Activated naive CD4-positive, alpha-beta T cell treated with anti-CD3 and anti-CD28 coated beads, Interleukin-2, amount 10 ng/mL, durations not matched to agents 7 days and 5 days (primary cell): Measurements from ENCODE around the gene RPL10A.

Experiments used
- CTCF ChIA-PET: fragments of 350-600 bp; sonication (Branson Sonifier 250); formaldehyde crosslinking; loops from one replicate; lab custom pipeline; 2021; ENCODE audit warnings: antibody characterized with exemption; lab: Charles Lee
- DNase-seq: peaks from one replicate; pipeline ENCODE4 v3.0.0-alpha.2; 2020
- H3K27ac Mint-ChIP-seq: one replicate; pipeline ENCODE4 v1.8.0; 2021; ENCODE audit warnings: mild to moderate bottlenecking, moderate library complexity, mixed read lengths
- H3K27me3 Mint-ChIP-seq: one replicate; pipeline ENCODE4 v1.8.0; 2021; ENCODE audit warnings: mild to moderate bottlenecking, mixed read lengths
- H3K36me3 Mint-ChIP-seq: one replicate; pipeline ENCODE4 v1.8.0; 2021; ENCODE audit warnings: mixed read lengths
- H3K4me1 Mint-ChIP-seq: one replicate; pipeline ENCODE4 v1.8.0; 2021; ENCODE audit warnings: mixed read lengths
- H3K4me3 Mint-ChIP-seq: one replicate; pipeline ENCODE4 v1.8.0; 2021; ENCODE audit warnings: mild to moderate bottlenecking, moderate library complexity, mixed read lengths
- H3K9me3 Mint-ChIP-seq: one replicate; pipeline ENCODE4 v1.8.0; 2021; ENCODE audit warnings: mixed read lengths

The RPL10A gene

GRCh38 chr6:35483893-35484645 lies 15.9 kb downstream of the RPL10A start:
- Mint-ChIP-seq H3K4me1 (peaks cover 7% of the 10 kb centered on the region), H3K4me3 (no peak overlapping the region), H3K36me3 (no peaks in the 10 kb centered on the region), H3K27ac (no peak overlapping the region), H3K9me3 (no peaks in the 10 kb centered on the region), H3K27me3 (peaks cover 36% of the 10 kb centered on the region)
- DNase-seq = no peak
- CTCF ChIA-PET = no interaction called here

GRCh38 chr6:35484921-35485392 lies 16.8 kb downstream of the RPL10A start:
- DNase-seq = no peak
- H3K4me1 Mint-ChIP-seq = peaks cover 7% of the 10 kb centered on the region
- H3K27me3 Mint-ChIP-seq = peaks cover 33% of the 10 kb centered on the region
- H3K4me3 Mint-ChIP-seq = no peak overlapping the region
- H3K9me3 Mint-ChIP-seq = no peaks in the 10 kb centered on the region
- H3K27ac Mint-ChIP-seq = no peak overlapping the region
- no peaks in the 10 kb centered on the region for H3K36me3 Mint-ChIP-seq
- CTCF ChIA-PET = interaction anchor here (0.7 kb wide), 1 partner anchor 36 kb away, joined by 3 read pairs; no protein-coding TSS in a partner anchor

- DNase-seq = no peak
- H3K9me3 Mint-ChIP-seq = no peaks in the 10 kb centered on the region
- no peak overlapping the region for H3K4me3 Mint-ChIP-seq
- H3K4me1 Mint-ChIP-seq = peaks cover 7% of the 10 kb centered on the region
- no peak overlapping the region for H3K27ac Mint-ChIP-seq
- no peaks in the 10 kb centered on the region for H3K36me3 Mint-ChIP-seq
- CTCF ChIA-PET = interaction anchor here (0.7 kb wide), 1 partner anchor 36 kb away, joined by 3 read pairs; no protein-coding TSS in a partner anchor
- peaks cover 32% of the 10 kb centered on the region for H3K27me3 Mint-ChIP-seq
Measured at GRCh38 chr6:35485402-35485877, 17.2 kb downstream of the RPL10A start.

GRCh38 chr6:35486005-35486925 lies 18.1 kb downstream of the RPL10A start:
- H3K27me3 Mint-ChIP-seq = peaks cover 34% of the 10 kb centered on the region
- H3K4me1 Mint-ChIP-seq = peaks cover 7% of the 10 kb centered on the region
- H3K4me3 Mint-ChIP-seq = no peak overlapping the region
- no peak for DNase-seq
- H3K36me3 Mint-ChIP-seq = no peaks in the 10 kb centered on the region
- CTCF ChIA-PET = no interaction called here
- no peaks in the 10 kb centered on the region for H3K9me3 Mint-ChIP-seq
- H3K27ac Mint-ChIP-seq = no peak overlapping the region

GRCh38 chr6:35487658-35488516 lies 19.7 kb downstream of the RPL10A start:
- CTCF ChIA-PET = no interaction called here
- Mint-ChIP-seq H3K9me3 (no peaks in the 10 kb centered on the region), H3K4me3 (no peak overlapping the region), H3K36me3 (no peaks in the 10 kb centered on the region), H3K4me1 (peaks cover 7% of the 10 kb centered on the region), H3K27ac (no peak overlapping the region), H3K27me3 (peaks cover 43% of the 10 kb centered on the region)
- no peak for DNase-seq

- H3K9me3 Mint-ChIP-seq = no peaks in the 10 kb centered on the region
- H3K36me3 Mint-ChIP-seq = no peaks in the 10 kb centered on the region
- CTCF ChIA-PET = no interaction called here
- H3K4me3 Mint-ChIP-seq = no peak overlapping the region
- H3K4me1 Mint-ChIP-seq = peaks cover 7% of the 10 kb centered on the region
- peaks cover 42% of the 10 kb centered on the region for H3K27me3 Mint-ChIP-seq
- no peak for DNase-seq
- no peak overlapping the region for H3K27ac Mint-ChIP-seq
Measured at GRCh38 chr6:35488517-35488862, 20.3 kb downstream of the RPL10A start.

- H3K27ac Mint-ChIP-seq = no peak overlapping the region
- H3K4me1 Mint-ChIP-seq = peaks cover 11% of the 10 kb centered on the region
- H3K4me3 Mint-ChIP-seq = no peak overlapping the region
- H3K9me3 Mint-ChIP-seq = no peaks in the 10 kb centered on the region
- CTCF ChIA-PET = no interaction called here
- peaks cover 41% of the 10 kb centered on the region for H3K27me3 Mint-ChIP-seq
- no peak for DNase-seq
- no peaks in the 10 kb centered on the region for H3K36me3 Mint-ChIP-seq
Measured at GRCh38 chr6:35489066-35489465, 20.9 kb downstream of the RPL10A start.

- DNase-seq = no peak
- H3K9me3 Mint-ChIP-seq = no peaks in the 10 kb centered on the region
- H3K27ac Mint-ChIP-seq = no peak overlapping the region
- H3K4me3 Mint-ChIP-seq = no peak overlapping the region
- peaks cover 49% of the 10 kb centered on the region for H3K27me3 Mint-ChIP-seq
- no peaks in the 10 kb centered on the region for H3K36me3 Mint-ChIP-seq
- CTCF ChIA-PET = no interaction called here
- H3K4me1 Mint-ChIP-seq = peaks cover 14% of the 10 kb centered on the region
Measured at GRCh38 chr6:35489995-35490791, 22.0 kb downstream of the RPL10A start.

- H3K36me3 Mint-ChIP-seq = no peaks in the 10 kb centered on the region
- CTCF ChIA-PET = no interaction called here
Measured at GRCh38 chr6:35490821-35491557, 22.8 kb downstream of the RPL10A start.

GRCh38 chr6:35491558-35492257 lies 23.5 kb downstream of the RPL10A start:
- Mint-ChIP-seq H3K4me1 (peaks cover 14% of the 10 kb centered on the region), H3K27ac (no peak overlapping the region), H3K4me3 (no peak overlapping the region), H3K9me3 (no peaks in the 10 kb centered on the region), H3K27me3 (peaks cover 59% of the 10 kb centered on the region), H3K36me3 (no peaks in the 10 kb centered on the region)
- DNase-seq = no peak
- CTCF ChIA-PET = no interaction called here

More at GRCh38 chr6:35490821-35491557, 22.8 kb downstream of the RPL10A start:
- peaks cover 14% of the 10 kb centered on the region for H3K4me1 Mint-ChIP-seq
- H3K9me3 Mint-ChIP-seq = no peaks in the 10 kb centered on the region
- no peak overlapping the region for H3K27ac Mint-ChIP-seq
- H3K27me3 Mint-ChIP-seq = peaks cover 57% of the 10 kb centered on the region
- DNase-seq = no peak
- H3K4me3 Mint-ChIP-seq = no peak overlapping the region

- Mint-ChIP-seq H3K9me3 (no peaks in the 10 kb centered on the region), H3K4me3 (no peak overlapping the region), H3K27me3 (peaks cover 59% of the 10 kb centered on the region), H3K27ac (no peak overlapping the region), H3K36me3 (no peaks in the 10 kb centered on the region), H3K4me1 (peaks cover 14% of the 10 kb centered on the region)
- no peak for DNase-seq
- CTCF ChIA-PET = no interaction called here
Measured at GRCh38 chr6:35492258-35492973, 24.2 kb downstream of the RPL10A start.

GRCh38 chr6:35492974-35493284 lies 24.7 kb downstream of the RPL10A start:
- H3K4me1 Mint-ChIP-seq = peaks cover 9% of the 10 kb centered on the region
- CTCF ChIA-PET = no interaction called here

More at GRCh38 chr6:35492974-35493284, 24.7 kb downstream of the RPL10A start:
- Mint-ChIP-seq H3K36me3 (no peaks in the 10 kb centered on the region), H3K4me3 (no peak overlapping the region), H3K27ac (no peak overlapping the region), H3K27me3 (peaks cover 64% of the 10 kb centered on the region), H3K9me3 (no peaks in the 10 kb centered on the region)
- no peak for DNase-seq
